ENCODE data around the gene FAM32A.
A peak's percentile ranks its signal among the peaks of the same experiment; 100 is the strongest.

- TF ChIP-seq CTCF (IDR thresholded peaks at IDR 0.05) (no peak), POLR2A (IDR thresholded peaks at IDR 0.05) (peak in 1 of 2 donors; percentile 44), POLR2AphosphoS5 (IDR thresholded peaks at IDR 0.05) (peak in 1 of 4 donors; percentile 9)
Observed at GRCh38 chr19:16143399-16144215, 41.6 kb upstream of the FAM32A start, which contains the start of gene HSH2D.
